CD14-positive monocyte (primary cell): ENCODE results near the gene RTL1. TPM values are rescaled to one million over a fixed set of nuclear protein-coding genes. Genes with fewer than 3 reads are reported as not detected.

ENCODE experiments used
- DNase-seq, 3 donors: peaks; one replicate each; pipeline ENCODE4 v3.0.0-alpha.2; 2011 to 2022
- H2AFZ ChIP-seq: 2 replicates; pipeline ENCODE4 v1.6.0; 2012; ENCODE audit warnings: mild to moderate bottlenecking, low read depth, low read length, inconsistent platforms; ENCODE audit not compliant: insufficient read depth, poor library complexity, severe bottlenecking
- H3K27ac ChIP-seq, 2 donors: 1 replicate in 1 of 2; 2 replicates in 1 of 2; pipeline ENCODE4 v1.5.1; 2012 to 2013; ENCODE audit warnings: low read length in 2 of 2, control low read depth in 1 of 2, inconsistent platforms in 1 of 2, low read depth in 1 of 2, mild to moderate bottlenecking in 1 of 2
- H3K27me3 ChIP-seq, 2 donors: one replicate each; pipeline versions ENCODE4 v1.6.0 to v1.6.1; 2011 to 2013; ENCODE audit warnings: low read length in 2 of 2; ENCODE audit not compliant: control insufficient read depth in 2 of 2, insufficient read depth in 2 of 2
- H3K36me3 ChIP-seq, 2 donors: replicated peaks in 1 of 2; 1 replicate in 1 of 2; 2 replicates in 1 of 2; pipeline versions ENCODE4 v1.5.1 to v1.6.1; 2012 to 2013; ENCODE audit warnings: low read length in 2 of 2, control low read depth in 1 of 2, inconsistent platforms in 1 of 2, mild to moderate bottlenecking in 1 of 2; ENCODE audit not compliant: insufficient read depth in 2 of 2, control insufficient read depth in 1 of 2
- H3K4me1 ChIP-seq, 2 donors: 1 replicate in 1 of 2; 2 replicates in 1 of 2; pipeline versions ENCODE4 v1.5.1 to v1.6.1; 2012 to 2013; ENCODE audit warnings: low read length in 2 of 2, control low read depth in 1 of 2, inconsistent platforms in 1 of 2, mild to moderate bottlenecking in 1 of 2, moderate library complexity in 1 of 2; ENCODE audit not compliant: insufficient read depth in 2 of 2, control insufficient read depth in 1 of 2
- H3K4me2 ChIP-seq: replicated peaks from 2 replicates; pipeline ENCODE3; 2012; ENCODE audit warnings: low read length, moderate library complexity, mild to moderate bottlenecking; ENCODE audit not compliant: poor library complexity, severe bottlenecking; ENCODE audit errors: extremely low read depth
- H3K4me3 ChIP-seq, 3 experiments: fragments of 200-600 bp in 1 of 3; sonication (generic) in 1 of 3; replicated peaks in 1 of 3; 1 replicate in 2 of 3; 2 replicates in 1 of 3; pipeline ENCODE4 v1.5.1; 2011 to 2013; ENCODE audit warnings: low read length in 3 of 3, mild to moderate bottlenecking in 3 of 3, control low read depth in 2 of 3, low read depth in 2 of 3, inconsistent platforms in 1 of 3, moderate library complexity in 1 of 3
- H3K79me2 ChIP-seq: 2 replicates; pipeline ENCODE4 v1.6.0; 2012; ENCODE audit warnings: mild to moderate bottlenecking, control low read depth, inconsistent platforms, low read length, moderate library complexity; ENCODE audit not compliant: insufficient read depth
- H3K9ac ChIP-seq: 2 replicates; pipeline ENCODE4 v1.6.0; 2017; ENCODE audit warnings: low read length, mild to moderate bottlenecking; ENCODE audit not compliant: insufficient read depth, poor library complexity, severe bottlenecking
- H3K9me3 ChIP-seq, 2 donors: replicated peaks in 1 of 2; 1 replicate in 1 of 2; 2 replicates in 1 of 2; pipeline versions ENCODE4 v1.5.1 to v1.6.1; 2012 to 2013; ENCODE audit warnings: low read length in 2 of 2, control low read depth in 1 of 2; ENCODE audit not compliant: control insufficient read depth in 1 of 2, insufficient read depth in 1 of 2
- H4K20me1 ChIP-seq: 2 replicates; pipeline ENCODE4 v1.6.0; 2012; ENCODE audit warnings: mild to moderate bottlenecking, low read length, control low read depth, moderate library complexity; ENCODE audit not compliant: insufficient read depth
- H3K27ac Mint-ChIP-seq, 7 donors: one replicate each; pipeline ENCODE4 v1.8.0; 2020; ENCODE audit warnings: mild to moderate bottlenecking in 7 of 7, mixed read lengths in 7 of 7, moderate library complexity in 6 of 7, inconsistent platforms in 2 of 7
- H3K27me3 Mint-ChIP-seq, 3 donors: one replicate each; pipeline ENCODE4 v1.8.0; 2021 to 2022; ENCODE audit warnings: low read depth in 3 of 3, mild to moderate bottlenecking in 3 of 3, mixed read lengths in 3 of 3, moderate library complexity in 3 of 3, inconsistent platforms in 1 of 3
- H3K36me3 Mint-ChIP-seq, 2 donors: one replicate each; pipeline ENCODE4 v1.8.0; 2020; ENCODE audit warnings: mixed read lengths in 2 of 2, inconsistent platforms in 1 of 2, mild to moderate bottlenecking in 1 of 2
- H3K4me1 Mint-ChIP-seq: one replicate; pipeline ENCODE4 v1.8.0; 2020; ENCODE audit warnings: mild to moderate bottlenecking, mixed read lengths
- H3K4me3 Mint-ChIP-seq, 2 donors: one replicate each; pipeline ENCODE4 v1.8.0; 2020; ENCODE audit warnings: mild to moderate bottlenecking in 2 of 2, mixed read lengths in 2 of 2, moderate library complexity in 1 of 2
- H3K9me3 Mint-ChIP-seq, 7 donors: one replicate each; pipeline ENCODE4 v1.8.0; 2020 to 2022; ENCODE audit warnings: mixed read lengths in 7 of 7, mild to moderate bottlenecking in 6 of 7, moderate library complexity in 6 of 7, inconsistent platforms in 2 of 7
- CTCF ChIP-seq: fragments of 200-600 bp; IDR thresholded peaks from one replicate; pipeline ENCODE4 v1.8.0; 2022; ENCODE audit warnings: antibody characterized with exemption, mild to moderate bottlenecking
- WGBS: methylation state at CpG from one replicate; pipeline ENCODE4 v1.1.5; 2013; ENCODE audit warnings: missing lambda C conversion rate; ENCODE audit not compliant: insufficient coverage; 5-methylcytosine and 5-hydroxymethylcytosine counted together
- intact Hi-C, 2 donors: fragments of 100-400 bp; cut with micrococcal nuclease; formaldehyde crosslinking; loops; one replicate each; pipeline versions ENCODE4 v1.15.0 to v1.15.1; 2023
- polyA plus RNA-seq, 3 donors: library from polyadenylated mRNA; depleted of rRNA in 1 of 3; unstranded in 2 of 3; stranded (reverse) in 1 of 3; fragments of 300-500 nt in 2 of 3; fragments of >200 nt in 1 of 3; fragmentation: Illumina TruSeq in 2 of 3; gene quantifications; 1 replicate in 2 of 3; 2 replicates in 1 of 3; pipeline ENCODE4 v1.2.3, GENCODE V29; 2012 to 2021

RTL1 gene
- polyA plus RNA-seq, 3 donors: not detected

- no peak for DNase-seq
- peaks cover 0 to 3% (median 0%) of the 10 kb centered on the region in 7 donors for H3K9me3 Mint-ChIP-seq
- no peak for TF ChIP-seq CTCF
- no peak overlapping the region for H3K4me3 Mint-ChIP-seq
- WGBS: 60% methylated on average over 1 of the region's 8 CpGs
- peak overlapping the region in 1 of 7 donors; percentile 31 for H3K27ac Mint-ChIP-seq
- H3K79me2 ChIP-seq: no peaks in the 10 kb centered on the region
- no peak overlapping the region for H3K4me2 ChIP-seq
- H3K27me3 ChIP-seq: peaks cover 0 to 2% of the 10 kb centered on the region in 2 donors
- no peak overlapping the region for H2AFZ ChIP-seq
- no peaks in the 10 kb centered on the region for H3K36me3 Mint-ChIP-seq
- peaks cover 2 to 6% (median 2%) of the 10 kb centered on the region in 3 donors for H3K27me3 Mint-ChIP-seq
- no peaks in the 10 kb centered on the region for H3K36me3 ChIP-seq
- no peak overlapping the region for H3K4me3 ChIP-seq
- H3K27ac ChIP-seq: no peak overlapping the region
- no peaks in the 10 kb centered on the region for H4K20me1 ChIP-seq
- H3K9ac ChIP-seq: no peak overlapping the region
- H3K9me3 ChIP-seq: no peaks in the 10 kb centered on the region
- intact Hi-C loops: no loop called here
- no peaks in the 10 kb centered on the region for H3K4me1 Mint-ChIP-seq
- H3K4me1 ChIP-seq: no peaks in the 10 kb centered on the region
Measured at GRCh38 chr14:100911665-100912316, 8.3 kb upstream of the RTL1 start.

GRCh38 chr14:100910888-100911664 is 7.6 kb upstream of the RTL1 start:
- no peaks in the 10 kb centered on the region for H3K36me3 Mint-ChIP-seq
- Histone ChIP-seq H3K9ac (no peak overlapping the region), H3K4me2 (no peak overlapping the region), H3K4me3 (no peak overlapping the region), H3K4me1 (no peaks in the 10 kb centered on the region), H3K36me3 (no peaks in the 10 kb centered on the region), H4K20me1 (no peaks in the 10 kb centered on the region), H2AFZ (no peak overlapping the region), H3K27ac (no peak overlapping the region), H3K9me3 (no peaks in the 10 kb centered on the region), H3K27me3 (peaks cover 0 to 2% of the 10 kb centered on the region in 2 donors), H3K79me2 (no peaks in the 10 kb centered on the region)
- WGBS: 94% methylated on average over 11 of the region's 21 CpGs
- no peak for TF ChIP-seq CTCF
- DNase-seq: no peak
- H3K27me3 Mint-ChIP-seq: peaks cover 2 to 10% (median 2%) of the 10 kb centered on the region in 3 donors
- no peaks in the 10 kb centered on the region for H3K4me1 Mint-ChIP-seq
- no peak overlapping the region for H3K4me3 Mint-ChIP-seq
- H3K9me3 Mint-ChIP-seq: peaks cover 0 to 3% (median 0%) of the 10 kb centered on the region in 7 donors
- intact Hi-C loops: no loop called here
- peak overlapping the region in 1 of 7 donors; percentile 13 for H3K27ac Mint-ChIP-seq
